ENCODE data around the gene ALOX5AP. TPM values are rescaled to one million over a fixed set of nuclear protein-coding genes. Genes with fewer than 3 reads are reported as not detected.

The ALOX5AP gene
- total RNA-seq, 4 donors from 2014 or later: 14.8 to 48.2 (median 17.2) TPM

- TF ChIP-seq POLR2AphosphoS5 (IDR thresholded peaks at IDR 0.05) (no peak), POLR2A (IDR thresholded peaks at IDR 0.05; ENCODE audit: low read depth) (no peak), EP300 (IDR thresholded peaks at IDR 0.05) (no peak)
- TF ChIP-seq, protein P1, sequence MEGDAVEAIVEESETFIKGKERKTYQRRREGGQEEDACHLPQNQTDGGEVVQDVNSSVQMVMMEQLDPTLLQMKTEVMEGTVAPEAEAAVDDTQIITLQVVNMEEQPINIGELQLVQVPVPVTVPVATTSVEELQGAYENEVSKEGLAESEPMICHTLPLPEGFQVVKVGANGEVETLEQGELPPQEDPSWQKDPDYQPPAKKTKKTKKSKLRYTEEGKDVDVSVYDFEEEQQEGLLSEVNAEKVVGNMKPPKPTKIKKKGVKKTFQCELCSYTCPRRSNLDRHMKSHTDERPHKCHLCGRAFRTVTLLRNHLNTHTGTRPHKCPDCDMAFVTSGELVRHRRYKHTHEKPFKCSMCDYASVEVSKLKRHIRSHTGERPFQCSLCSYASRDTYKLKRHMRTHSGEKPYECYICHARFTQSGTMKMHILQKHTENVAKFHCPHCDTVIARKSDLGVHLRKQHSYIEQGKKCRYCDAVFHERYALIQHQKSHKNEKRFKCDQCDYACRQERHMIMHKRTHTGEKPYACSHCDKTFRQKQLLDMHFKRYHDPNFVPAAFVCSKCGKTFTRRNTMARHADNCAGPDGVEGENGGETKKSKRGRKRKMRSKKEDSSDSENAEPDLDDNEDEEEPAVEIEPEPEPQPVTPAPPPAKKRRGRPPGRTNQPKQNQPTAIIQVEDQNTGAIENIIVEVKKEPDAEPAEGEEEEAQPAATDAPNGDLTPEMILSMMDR (IDR thresholded peaks at IDR 0.05): no peak
- Histone ChIP-seq H3K27me3 (no peaks in the 10 kb centered on the region), H3K36me3 (no peaks in the 10 kb centered on the region), H3K4me3 (no peak overlapping the region), H3K9me3 (no peaks in the 10 kb centered on the region), H3K27ac (replicated peaks in 1 of 4) (no peak overlapping the region), H3K4me1 (peaks cover 2 to 16% (median 12%) of the 10 kb centered on the region in 4 donors)
- DNase-seq (ENCODE audit: extremely low spot score): no peak
- intact Hi-C loops (cut with DNase I): no loop called here
- WGBS: 98% methylated on average over 10 of the region's 11 CpGs
Observed at GRCh38 chr13:30810801-30811200, 75.5 kb downstream of the ALOX5AP start.

Other genes starting within 250 kb of the ALOX5AP start
- 10 to 100 TPM; 13.2 to 21.6 (median 19.4) TPM for gene USPL1, start 117.6 kb upstream of the ALOX5AP start, total RNA-seq
- gene MEDAG, start 170.7 kb downstream of the ALOX5AP start, total RNA-seq: 100 to 1,000 TPM in 1 of 4 donors, 10 to 100 TPM in 3; 20.3 to 126 (median 31.7) TPM
- gene TEX26, start 197.1 kb downstream of the ALOX5AP start, total RNA-seq: under 1 TPM in 2 of 4 donors, not detected in 2; 0.69 to 0.97 TPM